ENCODE data around the gene ONECUT1.
"Not testable (repeated sequence)": the region's sequence is repeated elsewhere in the genome, so short reads cannot be mapped to it uniquely, and the experiment has no call there.

Gene ONECUT1

DNA sequence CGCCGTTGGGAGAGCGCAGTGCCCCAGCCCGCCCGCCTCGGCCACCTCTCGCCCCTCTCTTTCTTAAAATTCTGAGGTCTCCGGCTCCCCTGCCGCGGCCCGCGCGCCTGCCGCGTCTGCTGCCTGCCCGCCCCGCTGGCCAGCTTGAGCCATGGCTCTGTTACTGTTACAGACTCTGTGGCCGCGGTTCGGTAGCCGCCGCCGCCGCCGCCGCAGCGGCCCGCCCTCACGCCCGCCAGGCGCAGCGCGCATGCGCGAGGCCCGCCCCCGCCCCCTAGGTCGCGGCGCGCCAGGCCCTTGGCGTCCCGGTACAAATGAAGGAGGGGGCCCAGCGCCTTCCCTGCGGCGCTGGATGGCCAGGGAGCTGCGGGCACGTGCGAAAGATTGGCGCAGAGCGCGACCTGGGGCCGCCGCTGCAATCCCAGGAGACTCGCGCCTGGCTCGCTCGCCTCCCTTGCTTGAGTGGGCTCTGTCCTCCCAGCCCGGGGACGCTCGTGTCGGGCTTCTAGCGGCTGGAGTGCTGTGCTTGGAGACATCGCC lies at the start of gene ONECUT1:
Gene ONECUT1 (minus strand): TSS at position 168 of the 540 bp plus-strand sequence. CDS start 452 bp downstream, outside the sequence.
- peak; percentile 52 to 60 for DNase-seq (ENCODE audit: low read depth in 2 of 2)

DNA sequence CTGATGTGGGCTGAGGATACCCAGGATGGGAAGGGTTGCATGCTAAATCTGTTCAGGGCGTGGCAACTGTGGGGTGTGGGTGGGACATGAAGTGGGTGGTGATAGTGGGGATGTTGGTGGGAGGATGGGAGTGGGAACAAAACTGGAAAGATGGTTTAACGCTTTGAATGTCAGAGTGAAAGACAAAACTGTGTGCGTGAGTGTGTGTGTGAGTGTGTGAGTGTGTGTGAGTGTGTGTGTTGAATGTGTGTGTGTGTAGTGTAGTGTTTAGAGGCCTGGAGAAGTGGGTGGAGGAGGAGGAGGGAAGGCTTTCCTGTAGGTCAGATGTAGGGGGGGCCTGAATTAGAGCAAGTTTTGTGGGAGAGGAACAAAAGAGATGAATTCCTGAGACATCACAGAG lies 44.2 kb upstream of the ONECUT1 start:
- no peak for DNase-seq (ENCODE audit: low read depth in 2 of 2)

DNA sequence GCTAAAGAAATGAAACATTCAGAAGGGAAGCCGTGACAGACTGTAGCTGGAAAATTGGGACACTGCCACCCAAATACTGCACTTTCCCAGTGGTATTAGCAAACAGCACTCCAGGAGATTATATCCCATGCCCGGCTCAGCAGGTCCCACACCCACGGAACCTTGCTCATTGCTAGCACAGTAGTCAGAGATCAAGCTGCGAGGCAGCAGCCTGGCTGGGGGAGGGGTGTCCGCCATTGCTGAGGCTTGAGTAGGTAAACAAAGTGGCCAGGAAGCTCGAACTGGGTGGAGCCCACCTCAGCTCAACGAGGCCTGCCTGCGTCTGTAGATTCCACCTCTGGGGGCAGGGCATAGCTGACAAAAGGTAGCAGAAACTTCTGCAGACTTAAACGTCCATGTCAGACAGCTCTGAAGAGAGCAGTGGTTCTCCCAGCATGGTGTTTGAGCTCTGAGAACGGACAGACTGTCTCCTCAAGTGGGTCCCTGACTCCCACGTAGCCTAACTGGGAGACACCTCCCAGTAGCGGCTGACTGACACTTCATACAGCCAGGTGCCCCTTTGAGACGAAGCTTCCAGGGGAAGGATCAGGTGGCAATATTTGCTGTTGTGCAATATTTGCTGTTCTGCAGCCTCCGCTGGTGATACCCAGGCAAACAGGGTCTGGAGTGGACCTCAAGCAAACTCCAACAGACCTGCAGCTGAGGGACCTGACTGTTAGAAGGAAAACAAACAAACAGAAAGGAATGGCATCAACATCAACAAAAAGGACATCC lies 34.2 kb upstream of the ONECUT1 start:
- DNase-seq (ENCODE audit: low read depth in 2 of 2) = not testable (repeated sequence)

DNA sequence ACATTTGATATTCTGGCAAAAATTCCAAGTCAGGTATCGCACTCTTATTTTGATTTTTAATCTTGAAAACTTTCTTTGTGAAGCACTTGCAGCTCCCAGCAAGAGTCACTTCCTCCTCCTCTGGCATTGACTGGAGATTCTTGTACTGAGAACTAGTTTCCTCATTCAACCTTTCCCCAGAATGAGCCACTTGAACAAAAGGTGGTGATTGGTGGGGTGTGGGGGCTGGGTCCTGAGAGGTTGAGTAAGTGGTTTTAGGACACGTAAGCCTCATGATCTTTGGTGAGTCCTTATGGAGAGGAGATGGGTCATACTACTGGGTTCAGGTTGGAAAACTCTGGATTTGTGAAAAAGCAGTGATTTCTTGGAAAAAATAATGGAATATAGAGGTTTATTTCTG lies 32.3 kb upstream of the ONECUT1 start:
- DNase-seq (ENCODE audit: low read depth in 2 of 2) = no peak

DNA sequence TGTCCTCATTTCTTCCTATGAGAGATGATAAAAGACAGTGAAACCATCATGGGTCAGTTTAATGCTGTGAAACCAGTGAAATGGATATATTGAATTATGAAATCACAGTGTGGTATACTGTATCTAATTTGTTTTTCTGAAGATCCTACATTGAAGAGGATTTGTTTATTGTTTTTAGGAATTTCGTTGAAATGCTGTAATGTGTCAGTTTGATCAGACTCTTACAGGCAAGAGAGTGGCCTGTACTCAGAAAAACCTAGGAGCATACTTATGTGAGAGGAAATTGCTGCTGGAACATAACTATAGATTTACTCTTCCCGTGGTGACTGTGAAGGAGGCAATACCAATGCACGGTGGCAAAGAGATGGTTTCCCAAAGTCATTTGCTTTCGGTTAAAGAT lies 29.1 kb upstream of the ONECUT1 start:
- DNase-seq (ENCODE audit: low read depth in 2 of 2) = no peak

DNA sequence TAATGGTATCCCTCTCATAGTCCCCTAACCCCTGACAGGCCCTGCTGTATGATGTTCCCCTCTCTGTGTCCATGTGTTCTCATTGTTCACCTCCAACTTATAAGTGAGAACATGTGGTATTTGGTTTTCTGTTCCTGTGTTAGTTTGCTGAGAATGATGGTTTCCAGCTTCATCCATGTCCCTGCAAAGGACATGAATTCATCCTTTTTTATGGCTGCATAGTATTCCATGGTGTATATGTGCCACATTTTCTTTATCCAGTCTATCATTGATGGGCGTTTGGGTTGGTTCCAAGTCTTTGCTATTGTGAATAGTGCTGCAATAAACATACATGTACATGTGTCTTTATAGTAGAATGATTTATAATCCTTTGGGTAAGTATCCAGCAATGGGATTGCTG lies 25.8 kb upstream of the ONECUT1 start:
- DNase-seq (ENCODE audit: low read depth in 2 of 2) = not testable (repeated sequence)

DNA sequence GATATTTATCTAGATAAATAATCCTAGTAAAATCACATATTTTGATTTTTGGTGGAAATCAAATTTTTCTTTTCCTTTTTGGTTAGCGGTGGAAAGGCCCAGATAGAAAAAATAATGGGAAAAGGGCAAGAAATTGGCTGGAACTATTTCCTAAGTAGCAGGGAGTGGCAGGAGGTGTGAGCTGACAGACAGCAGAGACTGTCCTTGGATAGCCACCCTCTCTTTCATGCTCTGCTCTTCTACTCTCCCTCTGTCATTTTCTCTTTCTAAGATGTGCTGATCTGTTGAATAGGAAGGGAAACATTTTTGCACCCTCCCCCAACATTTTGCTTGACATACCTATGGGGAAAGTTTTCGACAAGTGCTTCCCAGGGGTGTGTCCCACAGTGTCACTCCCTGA lies 18.9 kb upstream of the ONECUT1 start:
- no peak for DNase-seq (ENCODE audit: low read depth in 2 of 2)

DNA sequence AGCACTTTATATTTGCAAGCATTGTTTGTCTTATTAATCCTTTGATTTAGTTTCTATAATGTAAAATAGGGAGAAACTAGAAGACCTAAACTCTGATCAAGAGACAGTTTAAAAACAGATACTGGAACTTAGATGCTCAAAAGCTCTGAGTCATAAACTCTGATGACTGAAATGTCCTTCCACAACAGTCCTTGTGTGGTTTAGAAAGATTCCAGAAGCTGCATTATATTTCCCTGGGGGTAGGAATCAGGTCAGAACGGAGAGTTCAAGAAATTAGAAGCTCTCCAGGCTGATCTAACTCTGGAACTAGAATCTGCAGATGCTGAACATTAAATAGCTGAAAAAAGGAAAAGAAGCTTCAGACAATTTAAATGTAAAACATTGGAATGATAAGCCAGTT lies 18.3 kb upstream of the ONECUT1 start:
- no peak for DNase-seq (ENCODE audit: low read depth in 2 of 2)

DNA sequence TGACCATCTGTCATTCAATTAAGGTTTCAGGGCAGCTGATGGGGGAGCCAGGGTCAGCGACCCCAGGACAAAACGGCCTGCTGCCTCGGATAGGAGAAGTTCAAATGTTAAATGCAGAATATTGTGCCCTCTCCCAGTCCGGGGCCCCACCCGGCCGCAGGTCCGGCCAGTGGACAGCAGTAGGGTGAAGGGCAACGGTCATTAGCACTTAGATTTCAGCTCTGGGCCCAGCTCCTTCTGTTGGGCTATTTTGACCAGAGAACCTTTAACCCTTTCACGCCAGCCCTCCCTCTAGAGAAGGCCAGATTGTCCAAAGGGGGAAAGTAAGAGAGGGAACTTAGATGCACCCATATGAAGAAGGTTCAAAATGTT lies 16.1 kb upstream of the ONECUT1 start:
- DNase-seq (ENCODE audit: low read depth in 2 of 2) = no peak

DNA sequence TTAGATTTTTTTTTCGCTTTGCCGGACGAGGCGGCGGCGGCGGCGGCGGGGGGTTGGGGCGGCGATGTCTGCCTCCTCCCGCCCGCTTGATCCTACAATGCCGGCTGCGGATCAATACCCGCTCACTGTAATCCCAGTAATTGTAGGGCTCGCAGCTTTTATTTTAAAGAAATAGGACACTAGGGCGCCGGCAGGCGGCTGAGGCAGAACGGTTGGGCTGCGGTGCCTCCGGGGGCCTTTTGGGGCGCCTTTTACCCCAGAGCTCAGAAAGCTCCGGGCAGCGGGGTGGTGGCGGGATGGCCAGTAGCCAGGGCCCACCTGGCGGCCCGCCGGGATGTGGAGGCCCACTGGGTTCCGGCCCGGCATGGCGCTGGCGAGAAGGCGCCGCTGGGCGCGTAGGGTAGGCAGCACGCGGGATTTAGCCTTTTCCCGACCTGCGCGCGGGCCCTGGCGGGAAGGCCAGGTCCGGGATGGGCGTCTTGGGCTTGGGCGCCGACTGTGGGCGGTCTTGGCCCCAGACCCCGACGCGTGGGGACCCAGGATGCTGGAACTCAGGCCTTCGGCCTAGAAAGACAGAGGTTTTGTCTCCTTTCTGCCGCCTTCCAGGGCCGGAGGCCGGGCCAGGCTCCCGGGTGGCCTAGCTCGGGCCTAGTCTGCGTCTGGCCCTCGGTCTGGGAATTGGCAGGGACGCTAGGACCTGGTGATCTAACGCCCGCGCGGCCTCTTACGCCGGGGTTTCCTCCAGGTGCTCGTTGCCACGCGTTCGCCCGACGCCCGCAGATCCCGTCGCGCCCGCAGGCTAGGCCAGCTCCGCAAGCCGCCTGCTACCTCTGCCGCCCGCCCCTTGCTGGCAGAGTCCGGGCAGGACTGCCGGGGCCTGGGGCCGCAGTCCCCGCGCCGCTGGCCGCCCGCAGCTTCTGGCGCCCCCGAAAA lies 15.5 kb upstream of the ONECUT1 start:
- no peak for DNase-seq (ENCODE audit: low read depth in 2 of 2)

DNA sequence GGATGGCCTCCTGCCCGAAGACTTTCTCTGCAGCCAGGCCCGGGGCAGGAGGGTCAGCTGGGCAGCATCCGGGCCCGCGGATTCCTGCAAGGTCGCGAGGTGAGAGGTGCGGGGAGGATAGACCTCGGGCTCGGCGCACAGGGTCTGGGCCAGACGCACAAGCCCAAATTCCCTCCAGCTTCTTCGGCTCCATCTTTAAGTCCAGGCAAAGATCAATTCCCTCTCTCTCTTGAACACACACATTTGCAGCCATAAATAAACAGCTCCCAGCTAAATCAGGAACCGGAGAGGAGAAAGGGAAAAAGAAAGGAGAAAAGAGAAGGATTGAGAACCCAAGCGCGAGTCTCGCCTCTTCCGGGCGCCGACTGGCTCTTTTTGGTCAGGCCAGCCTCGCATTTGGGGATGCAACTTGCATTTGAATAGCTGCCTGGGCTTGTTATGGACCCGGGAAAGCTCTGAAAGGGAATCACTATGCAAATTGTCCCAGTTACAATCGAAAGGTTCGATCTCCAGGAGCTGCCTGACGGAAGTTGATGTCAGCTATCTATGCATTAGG lies 14.5 kb upstream of the ONECUT1 start:
- DNase-seq (ENCODE audit: low read depth in 2 of 2) = no peak

DNA sequence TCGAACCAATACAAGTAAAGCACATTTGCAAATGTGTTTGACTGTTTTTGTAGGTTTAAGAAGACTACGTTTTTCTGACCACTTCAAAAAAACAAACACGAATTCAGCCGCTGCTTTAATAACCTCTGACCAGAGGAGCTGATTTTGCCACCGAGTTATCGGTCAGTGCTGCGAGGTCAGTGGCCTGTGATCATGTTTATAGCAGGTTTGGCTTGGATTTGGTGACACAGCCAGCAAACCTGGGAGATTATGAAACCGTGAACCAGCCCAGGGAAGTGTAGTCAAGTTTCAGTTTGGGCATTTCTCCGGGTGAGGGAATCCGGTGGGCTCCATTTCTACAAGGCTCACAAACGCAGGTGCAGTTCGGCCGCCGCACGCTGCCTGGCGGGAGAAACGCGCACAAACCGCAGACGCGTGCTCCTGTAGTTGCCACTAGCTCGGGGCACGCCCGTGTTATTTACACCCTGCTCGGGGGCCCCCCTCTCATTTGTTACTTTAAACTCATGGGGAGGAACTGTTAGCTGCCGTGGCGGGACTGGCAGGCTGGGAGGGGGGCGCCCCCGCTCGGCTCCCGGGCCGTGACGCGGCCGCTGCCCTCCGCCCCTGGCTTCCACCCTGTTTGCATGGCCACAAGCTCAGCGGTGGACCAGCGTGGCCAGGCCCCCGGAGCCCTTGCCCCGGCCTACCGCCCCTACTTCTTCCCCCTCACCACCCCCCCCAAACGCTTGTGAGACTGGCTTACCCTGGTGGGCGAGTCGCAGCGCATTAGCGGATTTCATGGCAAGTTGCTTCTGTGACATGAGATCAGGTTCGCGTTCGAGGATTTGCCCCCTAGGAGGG lies 13.6 kb upstream of the ONECUT1 start:
- no peak for DNase-seq (ENCODE audit: low read depth in 2 of 2)

DNA sequence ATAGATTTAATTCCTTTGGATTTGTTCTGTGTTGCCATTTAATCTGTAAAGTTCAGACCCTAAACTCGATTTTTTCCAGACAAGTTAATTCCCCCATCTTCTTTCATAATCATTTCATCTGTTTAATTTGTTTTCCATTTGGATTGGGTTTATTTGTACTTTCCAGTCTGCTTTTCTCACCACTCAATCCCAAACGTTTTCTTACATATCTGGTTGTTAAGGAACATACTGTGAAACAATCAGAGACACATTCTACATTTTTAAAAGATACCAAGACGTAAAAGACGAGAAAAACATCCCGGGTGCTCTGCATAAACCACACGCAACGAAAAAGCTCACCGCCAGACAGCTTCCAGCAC lies 13.0 kb upstream of the ONECUT1 start:
- no peak for DNase-seq (ENCODE audit: low read depth in 2 of 2)

DNA sequence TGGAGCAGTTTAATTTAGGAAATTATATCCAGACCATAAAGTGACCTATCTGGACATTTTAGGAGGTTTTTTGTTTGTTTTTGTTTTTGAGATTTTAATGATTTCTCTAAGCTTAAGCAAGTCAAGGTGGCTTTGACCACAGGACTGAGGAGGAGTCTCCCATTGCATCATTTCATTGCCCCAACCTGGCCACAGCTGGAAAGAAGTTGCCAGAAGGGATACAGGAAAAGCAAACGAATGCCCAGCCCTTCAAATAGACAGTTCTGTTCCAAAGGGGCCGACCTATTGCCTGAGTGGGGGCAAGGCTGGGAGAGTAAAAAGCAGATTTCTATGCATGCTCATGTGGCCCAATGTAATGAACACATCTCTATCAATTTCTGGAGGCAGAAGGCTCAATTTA lies 12.0 kb upstream of the ONECUT1 start:
- DNase-seq (ENCODE audit: low read depth in 2 of 2) = no peak

DNA sequence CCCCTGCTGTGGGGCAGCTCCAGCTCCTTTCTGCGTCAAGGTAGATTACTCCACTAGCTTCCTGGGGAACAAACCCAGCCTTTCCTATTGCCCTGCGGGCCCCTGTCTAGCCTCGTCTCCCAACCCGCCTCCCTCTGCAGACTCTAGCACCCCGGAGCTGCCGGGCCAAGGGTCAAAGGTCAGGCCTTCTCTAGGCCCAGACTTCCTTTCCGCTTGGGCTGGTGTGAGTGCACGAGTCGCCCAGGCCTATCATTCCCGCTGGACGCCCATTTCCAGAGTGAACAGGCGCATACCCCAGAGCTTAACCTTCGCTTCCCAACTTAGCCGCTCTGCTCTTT lies 11.6 kb upstream of the ONECUT1 start:
- DNase-seq (ENCODE audit: low read depth in 2 of 2) = no peak

DNA sequence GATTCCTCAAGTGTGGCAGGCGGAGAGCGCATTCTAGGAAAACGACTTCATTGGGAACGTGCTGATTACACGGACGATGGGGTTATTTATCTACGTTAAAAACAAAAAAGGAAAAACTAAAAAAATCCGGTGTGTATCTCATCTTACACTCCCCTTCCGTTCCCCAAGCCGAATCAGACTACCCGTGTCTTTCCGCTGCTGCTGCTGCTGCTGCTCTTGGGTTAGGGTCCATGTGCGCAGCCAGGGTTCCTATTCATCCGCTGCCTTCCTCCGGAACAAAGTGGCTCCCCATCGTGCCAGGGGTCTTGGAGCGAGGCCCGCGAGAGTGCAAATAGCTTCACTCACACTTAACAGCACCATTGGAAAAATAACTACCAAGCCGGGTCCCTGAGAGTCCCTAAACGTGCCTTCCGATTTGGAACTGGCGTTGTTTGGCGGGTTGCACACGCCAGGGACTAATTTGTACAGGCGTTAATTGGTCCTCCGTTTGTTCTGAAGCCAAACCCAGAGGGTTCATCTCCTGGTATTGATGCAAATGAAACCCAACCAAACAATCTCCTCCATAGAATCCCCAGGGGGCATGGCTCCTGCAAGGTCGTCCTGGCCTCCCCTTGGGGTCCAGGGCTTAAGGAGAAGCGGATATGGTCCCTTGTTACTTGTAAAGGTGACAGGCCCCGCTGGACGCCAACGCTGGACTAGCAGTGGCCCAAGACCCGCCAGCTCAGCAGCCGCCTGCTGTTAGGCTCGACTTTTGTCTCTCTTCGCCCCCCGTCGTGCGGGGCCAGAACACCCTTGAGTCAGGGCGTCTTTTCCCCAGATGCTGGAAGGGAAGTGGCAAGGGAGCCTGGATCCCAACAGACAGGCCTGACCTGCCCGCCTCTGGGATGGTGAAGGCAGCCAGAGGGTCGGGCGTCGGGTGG lies 11.0 kb upstream of the ONECUT1 start:
- no peak for DNase-seq (ENCODE audit: low read depth in 2 of 2)

DNA sequence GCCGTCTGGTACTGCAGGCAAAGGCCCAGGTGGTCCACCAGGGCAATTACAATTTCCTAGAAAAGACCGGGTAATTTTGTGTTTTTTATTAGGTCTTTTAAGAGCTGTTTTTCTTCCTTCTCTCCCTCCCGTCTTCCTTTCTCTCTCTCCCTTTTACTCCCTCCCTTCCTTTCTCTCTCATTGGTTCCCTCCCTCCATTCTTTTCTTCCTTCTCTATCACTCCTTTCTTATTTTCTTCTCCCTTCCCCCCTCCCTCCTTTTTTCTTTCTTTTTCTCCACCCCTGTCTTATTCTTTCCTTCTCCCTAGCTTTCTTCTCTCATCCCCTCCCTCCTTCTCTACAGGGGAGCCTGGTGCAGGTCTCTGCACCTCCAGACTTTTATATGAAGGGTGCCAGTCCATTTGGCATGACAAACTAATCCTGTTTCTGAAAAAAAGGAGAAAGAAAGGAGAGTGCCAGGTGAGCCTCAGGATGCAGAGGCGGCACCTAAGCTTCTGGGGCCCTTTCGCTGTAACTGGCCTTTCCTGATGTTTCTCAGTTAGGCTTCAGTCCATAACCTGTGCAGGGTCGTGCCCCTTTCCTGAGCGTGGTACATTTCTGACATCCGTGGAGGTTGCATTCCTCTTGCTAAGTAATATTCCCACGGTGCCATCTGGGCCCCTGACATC lies 9.1 kb upstream of the ONECUT1 start:
- no peak for DNase-seq (ENCODE audit: low read depth in 2 of 2)

DNA sequence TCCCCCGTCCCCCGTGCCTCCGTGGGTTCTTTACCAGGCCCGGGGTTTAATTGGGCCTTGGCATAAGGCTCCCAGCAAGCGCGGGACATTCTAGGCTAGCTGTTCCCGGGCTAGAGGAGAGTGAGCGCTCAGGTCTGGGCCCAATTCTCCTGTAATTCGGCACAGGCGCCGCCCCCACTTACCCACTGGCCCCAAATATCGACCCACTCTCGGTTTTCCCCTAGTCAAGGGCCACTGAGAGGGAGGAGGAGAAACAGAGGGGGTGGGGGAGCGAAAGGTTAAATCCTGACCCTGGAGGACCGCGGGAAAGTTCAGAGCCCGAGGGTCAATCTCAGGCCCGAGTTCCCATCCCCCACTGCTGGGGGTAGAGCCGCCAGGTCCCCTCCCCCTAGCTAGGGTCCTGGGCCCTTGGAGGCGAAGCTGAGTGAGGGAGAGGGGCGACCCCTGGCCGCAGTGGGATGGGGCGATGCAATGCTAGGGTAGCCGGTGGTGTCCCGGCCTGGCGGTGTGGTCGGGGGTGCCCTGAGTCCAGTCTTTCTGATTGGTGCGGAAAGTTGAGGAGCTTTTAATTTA lies 8.5 kb upstream of the ONECUT1 start:
- DNase-seq (ENCODE audit: low read depth in 2 of 2) = no peak

DNA sequence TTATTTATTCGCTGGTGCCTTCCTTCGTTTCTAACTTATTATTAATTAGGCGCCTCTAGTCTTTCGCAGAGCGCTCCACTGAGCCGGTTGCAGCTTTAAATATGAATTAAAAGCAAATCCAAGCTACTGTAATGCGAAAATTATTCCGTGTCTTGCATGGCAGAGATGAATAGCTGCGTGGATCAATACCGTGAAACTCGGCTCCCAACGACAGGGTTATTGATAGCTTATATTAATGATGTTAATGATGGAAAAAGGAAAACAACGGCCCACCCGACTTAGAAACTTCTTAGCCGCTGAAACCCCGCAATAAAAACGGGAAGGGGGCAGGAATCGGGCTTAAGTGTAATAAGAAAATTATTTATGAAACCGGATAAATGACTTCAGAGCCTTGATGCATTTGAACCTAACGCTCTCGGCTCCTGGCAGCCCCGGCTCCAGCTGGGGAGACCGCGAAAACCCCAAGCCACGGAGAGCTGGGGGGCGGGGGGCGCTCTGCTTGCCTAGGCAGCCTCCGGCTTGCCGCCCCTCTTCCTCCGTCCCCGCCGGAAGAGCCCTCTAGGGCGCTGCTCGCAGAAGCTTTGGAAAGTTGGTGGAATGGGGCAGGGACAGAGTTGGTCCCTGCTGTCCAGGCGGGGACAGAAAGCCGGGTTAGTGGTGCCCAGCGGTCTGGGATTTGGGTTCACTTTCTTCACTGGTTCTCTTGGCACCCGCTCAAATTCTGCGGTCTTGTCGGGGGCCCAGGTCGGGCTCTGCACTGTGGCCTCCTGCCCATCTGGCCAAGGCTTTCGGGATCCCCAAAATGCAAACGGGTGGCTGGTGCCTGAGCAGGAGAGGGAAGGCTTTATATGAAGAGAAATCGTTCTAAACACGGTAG lies 7.7 kb upstream of the ONECUT1 start:
- DNase-seq (ENCODE audit: low read depth in 2 of 2) = no peak

All from stimulated activated CD4-positive, alpha-beta T cell treated with anti-CD3 and anti-CD28 coated beads, Interleukin-1b, Interleukin-23, amount 100 ng/mL, for 4 hours (primary cell).